Subcutaneous abdominal adipose tissue (tissue), 5 donors: Measurements from ENCODE around the gene TXNIP.
"Not testable (repeated sequence)": the region's sequence is repeated elsewhere in the genome, so short reads cannot be mapped to it uniquely, and the experiment has no call there.

ENCODE experiments used
- H3K27ac ChIP-seq: one replicate; pipeline ENCODE4 v1.7.0; 2013; ENCODE audit warnings: low read depth, mild to moderate bottlenecking, inconsistent platforms, low read length, moderate library complexity
- H3K27me3 ChIP-seq, 5 donors: one replicate each; pipeline ENCODE4 v1.7.0; 2013; ENCODE audit warnings: low read length in 5 of 5, inconsistent platforms in 1 of 5; ENCODE audit not compliant: control insufficient read depth in 5 of 5, insufficient read depth in 4 of 5
- H3K36me3 ChIP-seq, 5 donors: one replicate each; pipeline ENCODE4 v1.7.0; 2013; ENCODE audit warnings: low read length in 5 of 5; ENCODE audit not compliant: control insufficient read depth in 5 of 5, insufficient read depth in 5 of 5
- H3K4me1 ChIP-seq, 5 donors: one replicate each; pipeline ENCODE4 v1.7.0; 2013; ENCODE audit warnings: low read length in 5 of 5, mild to moderate bottlenecking in 3 of 5, moderate library complexity in 1 of 5; ENCODE audit not compliant: control insufficient read depth in 5 of 5, insufficient read depth in 5 of 5
- H3K4me3 ChIP-seq, 5 donors: one replicate each; pipeline ENCODE4 v1.7.0; 2013; ENCODE audit warnings: low read length in 5 of 5, low read depth in 1 of 5
- H3K9ac ChIP-seq, 5 donors: one replicate each; pipeline ENCODE4 v1.7.0; 2013; ENCODE audit warnings: low read length in 5 of 5, mild to moderate bottlenecking in 4 of 5, moderate library complexity in 3 of 5
- H3K9me3 ChIP-seq, 5 donors: one replicate each; pipeline ENCODE4 v1.7.0; 2013; ENCODE audit warnings: low read length in 5 of 5; ENCODE audit not compliant: control insufficient read depth in 5 of 5
- donor health status: healthy.
- donor health status: healthy.
- donor health status: healthy.
- donor health status: healthy.
- donor health status: healthy.

TXNIP gene, protein sequence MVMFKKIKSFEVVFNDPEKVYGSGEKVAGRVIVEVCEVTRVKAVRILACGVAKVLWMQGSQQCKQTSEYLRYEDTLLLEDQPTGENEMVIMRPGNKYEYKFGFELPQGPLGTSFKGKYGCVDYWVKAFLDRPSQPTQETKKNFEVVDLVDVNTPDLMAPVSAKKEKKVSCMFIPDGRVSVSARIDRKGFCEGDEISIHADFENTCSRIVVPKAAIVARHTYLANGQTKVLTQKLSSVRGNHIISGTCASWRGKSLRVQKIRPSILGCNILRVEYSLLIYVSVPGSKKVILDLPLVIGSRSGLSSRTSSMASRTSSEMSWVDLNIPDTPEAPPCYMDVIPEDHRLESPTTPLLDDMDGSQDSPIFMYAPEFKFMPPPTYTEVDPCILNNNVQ

DNA sequence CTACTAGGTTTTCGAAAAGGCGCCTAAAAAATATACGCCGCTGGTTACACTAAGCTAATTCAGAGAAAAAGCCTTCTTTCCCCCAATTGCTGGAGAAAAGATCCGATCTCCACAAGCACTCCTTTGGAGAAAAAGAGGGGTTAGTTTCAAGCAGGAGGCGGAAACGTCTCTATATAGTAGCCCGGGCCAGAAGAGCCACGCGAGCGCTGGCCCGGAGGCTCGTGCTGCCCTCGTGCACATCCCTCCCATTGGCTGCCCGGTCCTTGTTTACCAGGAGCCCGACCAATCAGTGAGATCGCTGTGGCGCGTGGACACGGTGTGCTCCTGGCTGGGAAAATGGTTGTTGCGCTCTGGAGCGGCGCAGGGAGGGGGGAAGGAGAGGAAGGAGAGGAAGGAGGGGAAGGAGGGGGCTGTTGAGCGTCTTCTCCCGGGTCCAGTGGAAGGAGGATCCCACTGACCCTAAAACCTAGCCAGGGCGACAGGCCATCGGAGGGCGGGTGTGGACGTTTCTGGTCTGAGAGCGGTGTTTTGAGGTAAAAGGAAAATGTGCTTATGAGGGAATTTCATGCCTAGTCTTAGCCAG is at the start of gene TXNIP:
Gene TXNIP, minus strand, starts transcription at position 147 of the 583 bp plus-strand sequence. CDS start 313 bp downstream, outside the sequence.
- Histone ChIP-seq H3K9me3 (no peaks in the 10 kb centered on the region), H3K4me1 (peaks cover 11 to 71% (median 67%) of the 10 kb centered on the region in 5 donors)

DNA sequence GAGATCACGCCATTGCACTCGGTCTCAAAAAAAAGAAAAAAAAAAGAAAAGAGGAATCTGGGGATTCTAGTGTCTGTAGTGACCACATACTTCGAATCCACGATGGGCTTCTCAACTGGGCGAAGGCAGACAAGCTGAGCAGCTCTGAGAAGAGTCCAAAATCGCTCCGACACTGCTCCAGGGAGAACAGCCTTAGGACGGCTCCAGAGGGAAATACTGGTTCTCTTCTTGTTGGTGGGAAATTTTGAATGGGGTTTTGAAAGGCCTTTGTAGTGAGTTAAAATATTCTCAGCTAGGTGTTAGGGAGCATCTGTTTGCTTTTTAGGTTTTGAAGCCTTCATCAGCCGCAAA is 43.4 kb upstream of the TXNIP start:
- Histone ChIP-seq H3K27ac (no peak overlapping the region), H3K27me3 (no peaks in the 10 kb centered on the region), H3K9me3 (no peaks in the 10 kb centered on the region), H3K36me3 (no peaks in the 10 kb centered on the region), H3K4me1 (peaks cover 2 to 38% (median 31%) of the 10 kb centered on the region in 5 donors), H3K9ac (peak overlapping the region in 1 of 5 donors; percentile 28), H3K4me3 (peak overlapping the region; percentile 22 to 95 (median 86))

More for the DNA sequence above, at the start of gene TXNIP:
- Histone ChIP-seq H3K27me3 (no peaks in the 10 kb centered on the region), H3K4me3 (peak within 1 kb of the TSS; percentile 89 to 100 (median 100)), H3K27ac (peak within 1 kb of the TSS; percentile 88), H3K36me3 (peaks cover 23 to 38% (median 30%) of the 10 kb centered on the region in 5 donors), H3K9ac (peak within 1 kb of the TSS; percentile 87 to 100 (median 92))

DNA sequence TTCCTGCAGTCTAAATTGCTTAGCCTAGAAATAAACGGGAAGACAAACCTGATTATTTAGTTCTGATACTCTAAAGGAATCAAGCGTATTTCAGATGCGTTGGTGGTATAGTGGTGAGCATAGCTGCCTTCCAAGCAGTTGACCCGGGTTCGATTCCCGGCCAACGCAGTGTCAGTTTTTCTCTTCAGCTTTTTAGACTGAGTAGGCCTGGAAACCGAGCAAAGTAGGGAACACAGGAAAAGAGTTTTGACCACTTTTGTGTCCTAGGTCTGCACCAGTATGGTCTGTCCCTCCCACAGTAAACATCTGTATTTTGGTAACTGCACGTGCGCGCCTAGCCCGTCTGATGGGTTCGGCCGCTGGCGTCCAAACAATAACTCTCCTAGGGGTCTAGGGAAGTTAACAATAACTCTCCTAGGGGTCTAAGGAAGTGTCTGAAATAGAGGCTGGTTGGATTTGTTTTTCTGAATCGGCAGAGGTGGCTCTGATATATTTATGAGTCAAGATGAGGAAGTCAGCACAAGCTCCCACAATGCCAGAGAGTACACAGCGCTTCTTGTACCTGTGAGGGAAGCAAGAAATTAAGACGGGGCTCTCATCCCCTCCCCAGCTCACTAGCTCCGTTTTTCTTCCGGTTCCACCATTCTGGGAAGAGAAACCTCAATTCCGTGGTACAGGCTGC is 40.7 kb upstream of the TXNIP start:
- H3K36me3 ChIP-seq = no peaks in the 10 kb centered on the region
- peak overlapping the region in 4 of 5 donors; percentile 55 to 82 (median 68) for H3K9ac ChIP-seq
- no peaks in the 10 kb centered on the region for H3K27me3 ChIP-seq
- H3K9me3 ChIP-seq = no peaks in the 10 kb centered on the region
- H3K27ac ChIP-seq = peak overlapping the region; percentile 81
- H3K4me1 ChIP-seq = peaks cover 2 to 41% (median 33%) of the 10 kb centered on the region in 5 donors
- peak overlapping the region; percentile 76 to 92 (median 87) for H3K4me3 ChIP-seq

DNA sequence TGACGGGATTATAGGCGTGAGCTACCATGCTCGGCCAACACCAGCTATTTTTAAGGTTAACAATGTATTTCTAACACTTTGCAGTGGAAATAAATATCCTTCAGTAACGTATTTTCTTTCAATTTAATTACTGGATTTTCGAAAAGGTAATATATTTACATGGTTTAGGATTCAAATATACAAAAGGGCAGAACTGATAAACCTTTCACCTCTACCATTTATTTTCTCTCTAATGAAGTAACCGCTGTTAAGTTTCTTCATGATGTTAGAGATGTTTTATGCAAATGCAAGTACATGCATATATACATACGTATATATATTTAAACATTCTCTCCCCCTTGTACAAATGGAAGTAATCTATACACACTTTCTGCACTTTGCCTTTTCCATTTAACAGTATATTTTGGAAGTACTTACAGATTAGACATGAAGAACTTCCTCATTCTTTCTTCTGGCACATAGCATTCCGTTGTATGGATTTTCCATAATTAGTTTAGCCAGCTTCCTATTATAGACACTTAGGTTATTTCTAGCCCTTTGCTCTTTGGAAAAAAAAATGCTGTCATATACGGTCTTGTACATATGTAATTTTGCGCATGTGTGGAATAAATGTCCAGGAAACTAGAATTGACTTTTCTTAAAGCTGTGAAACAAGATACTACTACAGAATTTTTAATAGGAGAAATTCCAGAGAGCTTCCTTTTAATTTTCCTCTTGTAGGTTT is 40.0 kb upstream of the TXNIP start:
- Histone ChIP-seq H3K9me3 (no peaks in the 10 kb centered on the region), H3K27ac (peak overlapping the region; percentile 1), H3K9ac (no peak overlapping the region), H3K4me1 (peaks cover 2 to 41% (median 33%) of the 10 kb centered on the region in 5 donors), H3K27me3 (no peaks in the 10 kb centered on the region), H3K4me3 (peak overlapping the region; percentile 76 to 92 (median 87)), H3K36me3 (no peaks in the 10 kb centered on the region)

DNA sequence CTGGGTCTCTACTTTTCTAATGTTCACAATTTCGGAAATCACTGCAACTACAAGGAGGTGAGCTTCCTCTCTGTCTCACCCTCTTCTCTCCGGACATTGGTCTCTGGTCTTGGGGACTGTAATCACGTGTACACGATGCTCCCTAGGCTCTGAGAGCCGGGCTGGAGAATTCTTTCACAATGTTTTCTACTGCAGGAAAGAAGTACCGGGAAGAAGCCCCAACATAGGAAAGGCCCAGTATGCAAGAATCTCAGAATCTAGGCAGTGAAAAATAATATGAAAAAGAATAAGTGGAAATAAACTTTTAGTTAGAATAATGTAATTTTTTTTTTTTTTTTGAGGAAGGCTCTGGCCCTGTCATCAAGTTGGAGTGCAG is 38.7 kb upstream of the TXNIP start:
- peak overlapping the region; percentile 13 for H3K27ac ChIP-seq

DNA sequence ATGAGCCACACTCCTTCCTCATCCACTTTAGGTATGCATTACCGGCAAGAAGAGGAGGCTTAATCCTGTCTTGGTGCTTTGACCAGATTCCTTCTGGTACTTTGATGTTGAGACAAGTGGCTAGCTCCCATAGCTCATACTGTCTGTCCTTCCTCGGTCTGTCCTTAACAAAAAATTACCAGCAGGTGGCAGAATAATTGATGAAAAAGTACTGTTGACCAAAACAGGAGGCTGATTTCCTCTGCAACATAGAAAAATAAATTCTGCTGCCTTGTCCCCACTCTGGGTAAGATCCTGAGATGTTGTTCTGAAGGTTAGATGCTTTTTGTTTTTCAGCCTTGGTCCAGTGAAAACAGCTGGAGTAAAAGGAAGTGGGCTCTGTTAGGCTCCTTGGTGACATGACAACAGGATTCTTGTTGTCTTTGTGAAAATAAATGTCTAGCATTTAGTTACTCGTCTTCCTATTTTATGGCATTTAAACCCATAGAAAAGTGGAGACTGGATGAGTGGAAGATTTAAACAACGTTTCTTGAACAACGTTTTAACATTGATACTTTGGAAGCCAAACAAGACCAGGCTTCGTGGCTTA is 36.3 kb upstream of the TXNIP start:
- H3K27ac ChIP-seq = no peak overlapping the region
- H3K36me3 ChIP-seq = no peaks in the 10 kb centered on the region
- H3K4me3 ChIP-seq = no peak overlapping the region
- H3K27me3 ChIP-seq = no peaks in the 10 kb centered on the region
- peaks cover 2 to 27% (median 25%) of the 10 kb centered on the region in 5 donors for H3K4me1 ChIP-seq
- H3K9ac ChIP-seq = no peak overlapping the region
- H3K9me3 ChIP-seq = no peaks in the 10 kb centered on the region

More for the DNA sequence above, 38.7 kb upstream of the TXNIP start:
- Histone ChIP-seq H3K9ac (peak overlapping the region in 2 of 5 donors; percentile 35 to 51), H3K9me3 (no peaks in the 10 kb centered on the region), H3K4me1 (peaks cover 2 to 38% (median 33%) of the 10 kb centered on the region in 5 donors), H3K4me3 (peak overlapping the region; percentile 55 to 92 (median 86)), H3K27me3 (no peaks in the 10 kb centered on the region), H3K36me3 (no peaks in the 10 kb centered on the region)

DNA sequence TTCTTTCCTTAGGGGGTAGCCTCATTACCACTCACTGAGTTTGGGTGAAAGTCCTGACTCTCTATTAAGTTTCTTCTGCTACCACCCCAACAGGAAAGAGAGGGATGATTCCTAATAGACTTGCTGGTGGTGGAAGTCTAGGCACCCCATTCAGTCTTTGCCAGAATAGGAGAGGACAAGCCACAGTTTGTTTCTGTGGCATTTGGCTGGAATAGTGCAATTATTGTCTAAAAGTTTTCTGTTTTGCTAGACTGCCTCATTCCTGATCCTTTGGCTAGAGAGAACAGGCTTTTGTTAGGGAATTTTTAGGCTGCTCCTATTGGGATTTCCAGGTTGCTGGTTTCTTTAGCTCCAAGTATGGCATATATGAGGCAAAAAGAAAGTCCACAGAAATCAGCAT is 35.1 kb upstream of the TXNIP start:
- Histone ChIP-seq H3K27ac (no peak overlapping the region), H3K4me1 (peaks cover 0 to 17% (median 14%) of the 10 kb centered on the region in 5 donors), H3K27me3 (no peaks in the 10 kb centered on the region), H3K9me3 (no peaks in the 10 kb centered on the region), H3K9ac (no peak overlapping the region), H3K36me3 (no peaks in the 10 kb centered on the region), H3K4me3 (no peak overlapping the region)

DNA sequence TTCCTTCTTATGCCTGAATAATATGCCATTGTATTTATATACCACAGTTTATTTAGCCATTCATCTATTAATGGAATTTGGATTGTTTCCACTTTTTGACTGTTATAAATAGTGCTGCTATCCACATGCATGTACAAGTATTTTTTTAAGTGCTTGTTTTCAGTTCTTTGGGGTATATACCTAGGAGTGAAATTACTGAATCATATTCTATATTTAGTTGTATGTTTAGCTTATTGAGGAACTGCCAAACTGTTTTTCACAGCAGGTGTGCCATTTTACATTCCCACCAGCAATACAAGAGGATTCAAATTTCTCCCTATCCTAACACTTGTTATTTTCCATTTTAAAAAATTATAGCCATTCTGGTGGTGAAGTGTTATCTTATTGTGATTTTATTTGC is 32.7 kb upstream of the TXNIP start:
- H3K9ac ChIP-seq = no peak overlapping the region
- no peaks in the 10 kb centered on the region for H3K27me3 ChIP-seq
- H3K36me3 ChIP-seq = no peaks in the 10 kb centered on the region
- no peaks in the 10 kb centered on the region for H3K9me3 ChIP-seq
- H3K4me3 ChIP-seq = no peak overlapping the region
- no peaks in the 10 kb centered on the region for H3K4me1 ChIP-seq
- H3K27ac ChIP-seq = no peak overlapping the region

DNA sequence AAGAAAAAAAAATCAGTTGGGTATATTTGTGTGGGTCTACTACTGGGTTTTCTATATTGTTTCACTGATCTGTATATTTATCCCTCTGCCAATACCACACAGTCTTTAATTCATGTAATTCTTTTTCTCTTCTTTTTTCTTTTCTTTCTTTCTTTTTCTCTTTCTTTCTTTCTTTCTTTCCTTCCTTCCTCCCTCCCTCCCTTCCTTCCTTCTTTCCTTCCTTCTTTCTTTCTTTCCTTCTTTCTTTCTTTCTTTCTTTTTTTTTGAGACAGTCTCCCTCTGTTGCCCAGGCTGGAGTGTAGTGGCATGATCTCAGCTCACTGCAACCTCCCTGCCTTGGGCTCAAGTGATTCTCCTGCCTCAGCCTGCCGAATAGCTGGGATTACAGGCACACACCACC is 30.3 kb upstream of the TXNIP start:
- not testable (repeated sequence) for H3K27ac ChIP-seq, H3K4me1 ChIP-seq, H3K36me3 ChIP-seq, H3K9me3 ChIP-seq, H3K9ac ChIP-seq, H3K27me3 ChIP-seq, H3K4me3 ChIP-seq
